Activated T-cell treated with anti-CD3 and anti-CD28 coated beads, Interleukin-2, amount 50 U/mL, for 1 hour (primary cell): Measurements from ENCODE around the gene AKAP13.
A peak's percentile ranks its signal among the peaks of the same experiment; 100 is the strongest.
"Not testable (repeated sequence)": the region's sequence is repeated elsewhere in the genome, so short reads cannot be mapped to it uniquely, and the experiment has no call there.

ENCODE experiments used
- DNase-seq: peaks from one replicate; pipeline ENCODE4 v3.0.0-alpha.2; 2020

Gene AKAP13, protein sequence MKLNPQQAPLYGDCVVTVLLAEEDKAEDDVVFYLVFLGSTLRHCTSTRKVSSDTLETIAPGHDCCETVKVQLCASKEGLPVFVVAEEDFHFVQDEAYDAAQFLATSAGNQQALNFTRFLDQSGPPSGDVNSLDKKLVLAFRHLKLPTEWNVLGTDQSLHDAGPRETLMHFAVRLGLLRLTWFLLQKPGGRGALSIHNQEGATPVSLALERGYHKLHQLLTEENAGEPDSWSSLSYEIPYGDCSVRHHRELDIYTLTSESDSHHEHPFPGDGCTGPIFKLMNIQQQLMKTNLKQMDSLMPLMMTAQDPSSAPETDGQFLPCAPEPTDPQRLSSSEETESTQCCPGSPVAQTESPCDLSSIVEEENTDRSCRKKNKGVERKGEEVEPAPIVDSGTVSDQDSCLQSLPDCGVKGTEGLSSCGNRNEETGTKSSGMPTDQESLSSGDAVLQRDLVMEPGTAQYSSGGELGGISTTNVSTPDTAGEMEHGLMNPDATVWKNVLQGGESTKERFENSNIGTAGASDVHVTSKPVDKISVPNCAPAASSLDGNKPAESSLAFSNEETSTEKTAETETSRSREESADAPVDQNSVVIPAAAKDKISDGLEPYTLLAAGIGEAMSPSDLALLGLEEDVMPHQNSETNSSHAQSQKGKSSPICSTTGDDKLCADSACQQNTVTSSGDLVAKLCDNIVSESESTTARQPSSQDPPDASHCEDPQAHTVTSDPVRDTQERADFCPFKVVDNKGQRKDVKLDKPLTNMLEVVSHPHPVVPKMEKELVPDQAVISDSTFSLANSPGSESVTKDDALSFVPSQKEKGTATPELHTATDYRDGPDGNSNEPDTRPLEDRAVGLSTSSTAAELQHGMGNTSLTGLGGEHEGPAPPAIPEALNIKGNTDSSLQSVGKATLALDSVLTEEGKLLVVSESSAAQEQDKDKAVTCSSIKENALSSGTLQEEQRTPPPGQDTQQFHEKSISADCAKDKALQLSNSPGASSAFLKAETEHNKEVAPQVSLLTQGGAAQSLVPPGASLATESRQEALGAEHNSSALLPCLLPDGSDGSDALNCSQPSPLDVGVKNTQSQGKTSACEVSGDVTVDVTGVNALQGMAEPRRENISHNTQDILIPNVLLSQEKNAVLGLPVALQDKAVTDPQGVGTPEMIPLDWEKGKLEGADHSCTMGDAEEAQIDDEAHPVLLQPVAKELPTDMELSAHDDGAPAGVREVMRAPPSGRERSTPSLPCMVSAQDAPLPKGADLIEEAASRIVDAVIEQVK (N-terminal part only)

DNA sequence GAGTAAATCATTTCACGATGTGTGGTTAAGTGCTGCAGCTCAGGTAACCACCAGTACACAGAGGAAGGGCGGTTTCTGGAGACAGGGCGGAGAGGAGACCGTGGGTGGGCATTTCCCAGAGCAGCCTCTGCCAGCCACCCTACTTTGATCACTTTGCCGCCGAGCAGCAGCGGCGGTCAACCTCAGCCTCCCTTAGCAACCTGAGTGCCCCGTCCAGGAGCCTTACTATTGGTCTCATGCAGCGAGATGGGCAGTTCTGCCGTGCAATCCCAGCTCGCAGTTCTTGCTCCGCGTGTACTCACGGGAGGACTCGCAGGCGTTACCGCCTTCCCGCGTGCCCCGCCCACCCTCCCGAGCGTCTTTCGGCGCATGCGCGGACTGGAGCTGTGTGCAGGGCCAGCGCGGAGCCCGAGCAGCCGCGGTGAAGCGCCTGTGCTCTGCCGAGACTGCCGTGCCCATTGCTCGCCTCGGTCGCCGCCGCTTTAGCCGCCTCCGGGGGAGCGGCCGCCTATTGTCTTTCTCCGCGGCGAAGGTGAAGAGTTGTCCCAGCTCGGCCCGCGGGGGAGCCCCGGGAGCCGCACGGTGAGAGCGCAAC, at the start of gene AKAP13:
TSS of gene AKAP13 (plus strand) at position 387 of the 595 bp plus-strand sequence. CDS start 105,118 bp downstream, outside the sequence.
- DNase-seq: peak; percentile 89

DNA sequence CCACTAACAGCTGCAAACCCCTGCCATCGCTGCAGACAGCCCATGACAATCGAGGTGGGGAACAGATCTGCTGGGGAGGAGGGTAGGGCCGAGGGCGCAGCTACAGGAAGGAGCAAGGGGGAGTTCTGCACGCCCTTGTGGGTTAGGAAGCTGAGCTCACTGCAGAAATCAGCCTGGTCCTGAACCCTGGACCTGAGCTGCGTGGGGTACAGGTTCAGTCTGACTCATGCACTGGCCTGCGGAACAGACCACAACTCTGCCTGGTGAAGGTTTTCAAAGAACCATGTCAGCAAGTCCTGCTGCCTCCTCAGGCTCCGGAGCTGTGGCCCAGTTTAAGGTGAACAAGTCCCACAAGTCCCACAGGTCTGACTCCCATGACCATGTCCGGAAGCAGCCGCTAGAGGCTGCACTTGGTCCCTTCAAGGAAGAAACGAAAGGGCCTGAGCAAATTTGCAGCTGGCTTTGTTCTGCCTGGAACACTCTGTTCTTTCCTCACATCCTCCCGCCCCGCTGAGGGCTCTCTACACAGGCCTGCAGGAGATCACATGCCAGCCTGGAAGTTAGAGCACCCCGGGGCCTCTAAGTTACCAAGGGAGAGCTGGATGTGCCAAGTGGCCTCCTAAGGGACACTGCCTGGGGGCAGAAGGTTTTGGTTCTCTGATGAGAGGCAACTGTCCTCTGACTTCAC, 49.4 kb upstream of the AKAP13 start:
- peak; percentile 68 for DNase-seq

DNA sequence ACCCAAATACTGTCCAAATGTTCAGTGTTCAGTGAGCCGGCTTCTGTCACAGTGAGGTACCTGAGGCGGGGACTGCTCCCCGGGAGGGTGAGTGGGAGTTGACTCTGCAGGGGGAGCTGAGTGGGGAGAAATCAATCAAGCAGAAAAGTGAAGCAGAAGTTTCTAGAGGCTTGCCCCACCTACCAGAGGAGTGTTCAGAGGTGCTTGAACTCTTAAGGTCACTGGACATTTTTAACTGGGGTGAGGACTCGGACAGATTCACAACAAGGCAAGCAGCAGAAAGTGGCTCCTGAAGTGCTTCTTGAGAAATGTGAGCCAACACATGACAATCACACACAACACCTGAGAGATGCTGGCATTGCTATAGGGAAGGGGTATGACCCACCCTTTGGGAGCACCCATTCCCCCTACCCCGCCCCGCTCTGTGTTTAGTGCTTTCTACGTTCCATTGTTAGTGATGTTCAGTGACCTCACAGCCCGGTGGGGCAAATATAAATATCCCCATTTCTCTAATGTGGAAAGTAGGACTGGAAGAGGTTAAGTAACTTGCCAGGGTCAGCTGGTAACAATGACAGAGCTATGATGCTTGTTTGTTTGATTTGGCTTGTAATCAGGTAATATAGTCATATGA, 48.6 kb upstream of the AKAP13 start:
- no peak for DNase-seq

DNA sequence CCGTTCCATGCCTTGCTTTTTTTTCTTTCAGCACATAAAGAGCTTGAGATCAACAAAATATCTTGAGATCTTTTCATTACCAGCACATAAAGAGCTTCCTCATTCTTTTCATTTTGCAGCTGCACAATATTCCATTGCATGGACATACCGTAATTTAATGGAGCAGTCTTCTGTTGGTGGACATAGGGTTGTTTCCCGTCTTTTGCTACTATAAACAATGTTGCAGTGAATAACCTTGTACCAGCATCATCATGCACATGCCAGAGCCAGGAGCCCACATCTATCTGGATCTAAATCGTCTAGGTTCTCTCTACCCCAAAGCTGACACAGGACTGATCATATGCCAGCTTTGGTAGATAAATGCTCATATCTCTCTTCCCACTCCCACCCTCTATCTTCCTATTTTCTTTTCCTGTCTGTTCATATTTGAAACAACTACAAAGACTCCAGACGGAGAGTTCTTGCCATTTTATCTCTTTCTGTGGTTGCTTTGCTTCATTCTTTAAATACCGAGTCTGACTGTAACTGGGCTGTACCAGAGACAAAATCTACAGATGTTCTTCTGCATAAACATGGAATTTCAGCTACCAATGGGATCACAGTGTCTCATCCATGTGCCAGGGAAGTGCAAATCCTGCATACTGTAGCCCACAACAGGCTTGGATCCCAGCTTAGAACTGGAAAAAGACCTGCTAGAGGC, 47.1 kb upstream of the AKAP13 start:
- DNase-seq: no peak

DNA sequence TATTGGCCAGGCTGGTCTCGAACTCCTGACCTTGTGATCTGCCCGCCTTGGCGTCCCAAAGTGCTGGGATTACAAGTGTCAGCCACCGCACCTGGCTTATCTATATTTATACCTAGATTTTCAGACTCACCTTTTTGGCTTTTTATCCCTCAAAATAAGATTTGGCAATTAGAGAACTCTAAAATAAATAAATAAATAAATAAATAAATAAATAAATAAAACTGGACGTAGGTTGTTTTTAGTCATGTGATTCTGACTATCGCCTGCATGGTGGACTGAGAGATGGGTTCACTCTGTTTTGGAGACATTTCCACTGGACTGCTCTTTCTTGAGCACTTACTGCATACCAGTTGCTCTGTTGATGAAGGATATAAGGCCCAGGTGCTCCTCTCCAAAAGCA, 46.2 kb upstream of the AKAP13 start:
- no peak for DNase-seq

DNA sequence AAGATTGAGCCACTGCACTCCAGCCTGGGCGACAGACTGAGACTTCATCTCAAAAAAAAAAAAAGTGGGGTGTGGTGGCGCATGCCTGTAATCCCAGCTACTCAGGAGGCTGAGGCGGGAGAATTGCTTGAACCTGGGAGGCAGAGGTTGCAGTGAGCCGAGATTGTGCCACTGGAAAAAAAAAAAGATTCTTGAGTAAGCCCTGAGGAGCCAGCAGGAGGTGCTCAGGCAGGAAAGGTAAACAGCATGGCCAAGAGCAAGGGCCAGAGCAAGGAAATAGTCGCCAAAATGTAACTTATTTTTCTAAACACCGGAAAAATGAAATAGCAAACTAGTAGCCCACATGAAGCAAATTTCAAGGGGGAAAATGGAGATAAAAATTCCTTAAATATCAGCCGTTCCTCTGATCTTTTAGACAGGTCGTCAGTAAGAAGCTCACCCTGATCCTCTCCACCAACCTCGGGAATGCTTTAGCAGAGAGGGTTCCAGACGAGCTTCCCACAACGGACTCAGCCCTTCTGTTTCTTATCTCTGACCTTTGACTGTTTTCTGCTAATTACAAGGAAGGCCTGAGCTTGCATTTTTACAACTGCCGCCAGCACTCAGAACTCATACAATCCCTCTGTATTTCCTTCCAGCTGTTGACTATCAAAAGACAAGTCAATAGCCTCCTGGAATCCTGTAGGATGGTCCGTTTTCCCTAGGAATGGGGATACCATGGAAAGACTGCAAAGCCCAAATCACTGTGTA, 45.0 kb upstream of the AKAP13 start:
- DNase-seq: no peak

DNA sequence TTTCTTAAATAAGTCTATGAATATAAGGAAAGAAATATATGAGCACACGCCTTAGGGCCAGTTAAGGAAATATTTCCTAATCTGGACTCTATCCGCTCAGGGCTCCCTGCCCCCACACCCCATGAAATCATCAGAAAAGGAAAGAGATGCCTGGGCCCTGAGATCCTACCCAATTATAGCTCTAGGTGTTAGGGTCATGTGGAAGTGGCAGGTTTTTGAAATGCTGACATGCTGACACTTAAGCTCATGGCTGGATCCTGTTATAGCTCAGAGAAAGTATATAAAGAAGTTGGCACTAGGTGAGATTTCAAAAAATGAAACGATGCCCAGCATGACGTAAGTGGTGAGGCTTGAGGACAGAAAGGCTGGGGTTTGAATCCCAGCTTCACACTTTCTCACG, 43.5 kb upstream of the AKAP13 start:
- no peak for DNase-seq

DNA sequence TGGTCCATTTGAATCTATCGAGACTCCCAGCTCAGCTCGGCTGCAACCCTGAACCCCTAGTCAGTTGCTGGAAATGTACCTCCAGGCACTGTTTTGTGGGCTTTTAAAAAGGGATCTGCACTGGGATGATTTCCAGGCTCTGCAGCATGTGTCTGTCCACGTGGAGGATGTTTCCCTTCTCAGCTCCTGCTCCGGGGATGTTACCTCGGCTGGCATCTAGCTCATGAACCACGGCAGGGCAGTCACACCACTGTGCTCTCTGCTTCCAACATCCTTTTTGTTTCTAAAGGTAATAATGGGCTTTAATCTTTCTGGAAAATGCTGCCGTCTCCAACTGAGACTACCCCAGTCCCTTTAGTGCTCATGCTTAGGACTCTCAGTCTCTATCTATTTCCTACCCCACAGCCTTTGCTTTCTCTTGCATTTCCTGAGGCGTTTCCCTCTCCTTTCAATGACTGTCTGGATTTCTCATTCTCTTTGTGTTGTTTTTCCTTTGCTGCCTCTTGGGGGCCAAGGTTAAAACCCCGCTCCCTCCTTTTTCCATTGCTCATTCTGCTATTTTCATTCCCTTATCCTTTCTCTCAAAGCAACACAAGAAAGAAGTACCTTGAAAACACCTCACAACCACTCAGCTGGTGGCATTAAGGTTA, 42.9 kb upstream of the AKAP13 start:
- DNase-seq: no peak

DNA sequence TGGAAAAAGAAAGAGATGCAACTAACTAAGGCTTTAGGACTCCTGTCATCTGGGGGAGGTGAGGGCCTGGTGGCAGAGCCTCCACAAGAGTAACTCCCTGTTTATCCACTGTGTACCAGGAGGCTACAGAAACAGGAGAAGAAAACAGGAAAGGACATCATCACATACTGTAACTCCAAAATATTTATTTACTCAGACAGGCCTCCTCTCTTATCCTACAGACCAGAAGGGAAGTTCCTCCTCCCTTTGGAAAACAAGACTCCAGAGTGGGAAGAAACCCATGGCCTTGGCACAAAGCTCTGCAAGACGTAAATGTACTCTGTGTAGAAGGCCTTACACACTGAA, 40.1 kb upstream of the AKAP13 start:
- no peak for DNase-seq

DNA sequence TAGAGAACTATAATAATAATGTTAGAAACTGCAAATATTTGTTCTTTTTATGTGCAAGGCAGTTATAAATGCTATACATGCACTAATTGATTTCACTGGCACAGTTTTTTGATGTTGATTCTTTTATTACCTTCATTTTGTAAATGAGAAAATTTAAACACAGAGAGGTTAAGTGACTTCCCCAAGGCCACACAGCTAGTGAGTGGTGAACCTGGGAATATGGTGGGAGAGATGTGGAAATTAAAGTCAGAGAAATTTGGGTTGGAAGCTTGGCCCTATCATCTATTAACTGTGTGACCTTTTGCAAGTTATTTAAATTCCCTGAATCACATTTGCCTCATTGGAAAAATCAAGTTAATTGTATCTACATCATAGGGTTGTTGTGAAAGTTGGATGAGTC, 39.6 kb upstream of the AKAP13 start:
- no peak for DNase-seq

DNA sequence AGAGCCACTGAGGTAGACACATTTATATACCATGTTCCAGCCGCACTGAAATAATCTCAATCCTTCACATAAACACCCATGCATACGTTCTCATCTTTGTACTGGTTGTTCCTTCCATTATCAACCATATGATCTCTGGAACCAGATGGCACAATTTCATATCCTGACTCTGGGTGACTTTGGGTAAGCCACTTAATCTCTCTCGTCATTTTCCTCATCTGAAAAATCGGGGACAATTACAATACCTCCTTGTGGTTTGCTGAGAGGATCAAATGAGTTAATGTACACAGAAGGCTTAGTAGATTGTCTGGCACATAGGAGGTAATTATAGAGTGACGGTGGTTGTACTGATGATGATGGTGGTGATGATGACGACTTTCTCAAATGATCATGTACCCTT, 38.2 kb upstream of the AKAP13 start:
- not testable (repeated sequence) for DNase-seq

DNA sequence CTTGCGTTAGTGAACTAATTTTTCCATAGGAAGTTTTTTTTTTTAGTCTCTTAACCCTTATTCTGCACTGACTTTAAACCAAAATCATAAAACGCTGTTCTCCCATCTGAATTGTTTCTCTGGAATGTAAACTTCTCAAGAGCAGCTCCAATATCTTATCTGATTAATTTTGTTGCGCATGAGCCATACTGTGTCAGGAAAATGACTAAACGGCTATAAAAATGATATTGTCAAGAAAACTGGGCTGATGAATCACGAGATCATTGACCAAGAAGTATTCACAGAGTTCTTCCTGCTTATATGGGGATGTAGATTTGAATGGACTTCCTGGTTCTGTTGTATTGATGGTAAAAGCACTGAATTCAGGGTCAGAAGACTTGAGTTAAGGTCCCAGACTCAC, 37.0 kb upstream of the AKAP13 start:
- not testable (repeated sequence) for DNase-seq

DNA sequence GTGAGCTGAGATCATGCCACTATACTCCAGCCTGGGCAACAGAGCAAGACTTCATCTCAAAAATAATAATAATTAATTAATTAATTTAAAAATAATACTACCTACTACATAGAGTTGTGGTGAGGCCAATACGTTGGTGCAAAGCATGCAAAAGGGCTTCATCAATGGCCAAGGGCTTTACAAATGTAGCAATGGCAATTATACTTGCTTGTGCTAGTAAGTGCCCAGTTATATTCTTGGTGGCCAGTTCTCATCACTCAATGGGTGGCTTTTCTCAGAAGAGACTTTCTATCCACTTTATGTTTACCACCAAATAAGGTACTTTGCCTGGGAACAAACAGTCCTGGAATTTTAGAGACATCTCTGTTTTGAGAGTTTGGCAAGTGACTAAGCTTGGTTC, 36.2 kb upstream of the AKAP13 start:
- not testable (repeated sequence) for DNase-seq

DNA sequence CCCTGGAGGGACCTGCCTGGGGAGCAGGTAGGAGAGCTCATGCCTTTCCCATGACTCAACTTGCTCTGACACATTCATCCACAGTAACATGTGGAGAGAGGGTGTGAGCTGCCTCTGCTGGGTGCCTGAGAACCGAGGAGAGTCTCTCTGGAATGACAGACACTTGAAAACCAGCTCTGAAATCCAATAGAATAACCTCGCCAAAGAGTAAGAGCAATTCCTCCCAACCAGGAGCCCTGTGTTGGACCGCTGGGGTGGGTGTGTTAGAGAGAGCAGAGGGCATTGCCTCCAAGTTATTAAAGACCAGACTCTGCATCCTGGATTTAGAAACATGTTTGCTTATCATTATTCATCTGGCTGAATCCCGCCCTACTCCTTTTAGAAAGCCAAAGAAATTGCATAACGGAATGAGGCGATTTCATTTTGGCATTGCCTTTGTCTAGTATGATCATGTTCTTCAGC, 35.7 kb upstream of the AKAP13 start:
- not testable (repeated sequence) for DNase-seq

DNA sequence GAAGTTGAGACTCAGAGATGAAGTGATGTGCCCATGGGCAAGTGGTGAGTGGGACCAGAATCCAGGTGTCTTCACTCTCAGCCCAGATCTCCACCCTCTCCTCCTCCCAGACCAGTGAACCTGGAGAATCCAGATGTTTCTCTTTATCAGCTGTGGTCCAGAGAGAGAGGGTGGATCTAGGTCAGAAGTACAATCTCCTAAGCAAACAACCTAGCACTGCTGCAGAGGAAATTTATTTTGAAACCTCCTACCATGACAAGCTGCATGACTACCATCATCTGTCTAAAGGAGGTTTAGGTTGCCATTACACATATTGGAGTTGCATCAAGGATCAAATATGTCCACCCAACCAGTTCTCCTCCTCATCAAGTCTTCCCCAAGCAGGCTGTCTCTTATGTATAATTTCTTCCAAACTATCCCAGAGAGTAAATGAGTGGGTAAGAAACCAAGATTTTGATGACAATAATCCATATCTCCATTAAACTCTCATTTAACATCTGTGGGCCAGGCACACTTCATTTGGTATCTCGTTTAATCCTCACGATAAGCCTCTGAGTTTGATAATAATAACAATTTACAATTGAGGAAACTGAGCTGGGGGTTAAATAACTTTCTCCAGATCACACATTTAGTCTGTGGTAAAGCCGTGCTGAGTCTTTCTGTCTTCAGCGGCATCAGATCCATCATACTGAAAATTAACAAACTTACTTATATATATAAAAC, 35.0 kb upstream of the AKAP13 start:
- not testable (repeated sequence) for DNase-seq

DNA sequence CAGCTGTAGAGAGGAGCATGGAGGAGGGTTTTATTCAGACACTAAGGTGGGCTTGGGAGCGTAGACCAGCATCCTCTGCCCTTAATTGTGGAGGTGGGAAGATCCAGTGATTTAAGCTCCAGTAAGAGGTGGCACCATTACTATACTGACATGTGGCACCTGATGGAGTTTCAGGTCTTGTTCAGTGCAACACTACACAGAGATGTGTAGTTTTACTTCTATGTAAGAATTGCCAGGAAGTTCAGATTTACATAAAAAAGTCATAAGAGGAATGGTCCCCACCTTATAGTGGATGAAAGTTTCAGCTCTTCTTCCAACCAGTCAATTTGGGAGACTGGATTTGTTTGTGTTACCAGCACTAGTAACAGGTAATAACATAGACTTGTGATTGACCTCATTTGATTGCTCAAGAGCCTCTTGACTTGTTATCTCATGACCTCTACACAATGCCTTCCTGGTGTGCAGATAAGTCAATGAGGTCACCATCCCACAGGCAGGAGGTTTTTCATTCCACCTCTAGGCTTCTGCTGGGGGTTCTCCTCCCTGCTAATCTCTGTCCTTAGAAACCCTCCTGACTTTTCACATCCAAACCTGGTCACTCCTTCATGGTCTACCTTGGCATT, 33.8 kb upstream of the AKAP13 start:
- DNase-seq: not testable (repeated sequence)

DNA sequence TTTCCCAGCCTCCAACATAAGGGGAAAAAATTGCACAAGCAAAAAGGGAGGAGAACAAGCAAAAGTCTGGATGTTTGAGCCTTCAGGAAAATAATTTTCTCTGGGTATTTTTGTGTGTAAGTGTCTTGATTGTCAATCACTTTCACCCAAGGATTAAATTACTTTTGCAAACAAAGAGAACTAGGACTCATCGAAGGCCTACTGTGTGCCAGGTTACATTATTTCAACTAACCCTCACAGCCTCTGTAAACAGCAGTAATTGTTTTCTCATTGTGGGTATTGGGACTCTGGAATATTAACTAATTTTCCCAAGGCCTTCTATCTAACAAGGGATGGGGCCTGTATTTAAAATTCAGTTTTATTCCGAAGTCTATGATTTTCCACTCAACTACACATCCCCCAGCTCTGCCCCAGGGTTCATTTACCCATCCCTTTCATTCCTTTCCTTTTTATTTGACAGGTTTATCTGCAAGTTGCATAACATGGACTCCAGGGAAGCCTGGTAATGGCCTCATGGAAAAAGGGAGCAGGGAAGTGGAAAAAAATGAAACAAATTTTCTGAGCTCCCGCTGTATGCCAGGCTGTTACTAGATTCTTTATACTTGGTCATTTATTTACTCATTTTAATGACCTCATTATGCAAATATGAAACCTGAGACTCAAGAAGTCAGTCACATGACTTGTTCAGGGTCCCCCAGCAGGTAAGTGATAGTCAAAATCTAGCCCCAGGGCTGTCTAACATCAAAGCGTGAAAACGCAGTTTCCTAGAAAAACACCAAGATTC, 32.9 kb upstream of the AKAP13 start:
- DNase-seq: not testable (repeated sequence)
